Jurkat, Clone E6-1 (cell line): Measurements from ENCODE around the gene CFAP92.
A peak's percentile ranks its signal among the peaks of the same experiment; 100 is the strongest.
"Not testable (repeated sequence)": the region's sequence is repeated elsewhere in the genome, so short reads cannot be mapped to it uniquely, and the experiment has no call there.

Experiments
- DNase-seq: peaks from one replicate; pipeline ENCODE4 v3.0.0-alpha.2; 2011; ENCODE audit warnings: low read depth, low spot score
- H3K4me3 ChIP-seq: 2 replicates; pipeline ENCODE4 v1.5.1; 2011; ENCODE audit warnings: mild to moderate bottlenecking, low read length, control low read depth, moderate library complexity

CFAP92 gene

GRCh38 chr3:128950223-128950938 lies 43.5 kb downstream of the CFAP92 start:
- H3K4me3 ChIP-seq = no peak overlapping the region
- peak; percentile 11 for DNase-seq

DNA sequence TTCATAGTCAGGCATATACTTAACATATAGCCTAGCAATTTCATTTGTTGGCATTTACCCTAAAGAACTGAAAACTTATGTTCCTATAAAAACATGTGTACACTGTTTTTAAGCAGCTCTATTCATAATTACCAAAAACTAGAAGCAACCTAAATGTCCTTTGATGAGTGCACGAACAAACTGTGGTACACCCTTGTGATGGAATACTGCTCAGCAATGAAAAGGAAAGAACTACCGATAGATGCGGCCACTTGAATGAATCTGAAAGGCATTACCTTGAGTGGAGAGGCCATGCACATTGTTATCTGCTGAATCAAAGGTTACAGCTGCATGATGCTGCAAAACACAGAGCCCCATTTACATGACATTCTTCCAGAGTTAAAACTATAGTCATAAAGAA lies 44.7 kb downstream of the CFAP92 start:
- no peak for DNase-seq

DNA sequence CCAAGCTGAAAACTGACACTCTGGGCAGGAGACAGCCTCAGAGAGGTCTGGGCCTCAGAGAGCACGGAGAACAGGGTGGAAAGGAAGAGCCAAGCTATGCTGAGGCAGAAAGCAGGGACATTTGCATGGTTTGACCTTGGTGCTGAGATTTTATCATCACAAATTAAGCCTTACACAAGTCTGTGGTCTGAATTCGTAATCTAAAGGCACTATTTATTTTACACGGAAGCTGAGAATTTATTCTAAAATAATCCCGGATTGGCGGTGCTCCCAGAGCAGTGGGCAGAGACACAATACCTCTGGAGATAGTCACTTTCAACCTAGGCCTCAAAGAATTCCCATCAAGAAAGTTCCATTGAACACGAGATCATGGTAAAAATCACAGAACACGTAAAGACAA lies 47.5 kb downstream of the CFAP92 start:
- no peak for DNase-seq
- no peak overlapping the region for H3K4me3 ChIP-seq

More for the DNA sequence above, 44.7 kb downstream of the CFAP92 start:
- no peak overlapping the region for H3K4me3 ChIP-seq

- no peak overlapping the region for H3K4me3 ChIP-seq
Measured at GRCh38 chr3:128945878-128946175, 48.0 kb downstream of the CFAP92 start.

DNA sequence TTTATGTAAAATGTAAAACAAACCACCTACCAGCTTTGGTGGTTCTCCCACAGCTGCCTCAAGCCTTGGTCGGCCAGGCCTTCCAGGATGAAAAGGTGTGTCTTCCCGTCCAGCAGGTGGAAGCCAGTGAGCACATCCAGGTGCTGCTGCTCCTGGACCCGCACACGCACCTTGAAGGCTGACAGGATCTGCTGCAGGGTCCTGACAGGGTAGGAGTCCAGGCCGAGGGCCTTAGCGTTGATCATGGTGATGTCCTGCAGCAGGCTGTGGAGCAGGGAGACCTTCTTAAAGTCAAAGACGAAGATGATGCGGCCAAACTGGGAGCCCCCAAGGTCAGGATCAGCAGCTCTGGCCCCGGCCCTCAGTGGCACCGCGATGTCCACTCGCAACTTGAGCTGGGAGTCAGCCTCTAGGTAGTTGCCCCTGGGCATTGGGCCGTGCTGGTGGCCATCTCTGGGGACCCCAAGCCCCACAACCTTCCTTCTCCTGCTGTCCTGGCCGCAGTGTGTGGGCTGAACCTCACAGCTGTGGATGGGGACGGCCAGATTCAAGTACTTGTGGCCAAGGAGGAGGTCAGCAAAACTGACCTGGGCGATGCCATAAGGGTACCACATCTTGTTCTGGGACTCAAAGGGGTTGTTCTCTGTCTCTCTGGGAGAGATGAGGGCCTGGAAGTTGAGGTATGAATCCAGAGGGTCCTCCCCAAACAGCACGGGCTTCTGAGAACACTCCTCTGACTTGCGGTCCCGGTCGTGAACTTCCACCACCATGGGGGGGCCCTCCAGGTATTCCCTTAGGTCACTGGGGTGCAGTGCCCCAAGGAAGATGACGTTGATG lies 48.6 kb downstream of the CFAP92 start:
- H3K4me3 ChIP-seq = no peak overlapping the region
- no peak for DNase-seq

More at GRCh38 chr3:128945878-128946175, 48.0 kb downstream of the CFAP92 start:
- no peak for DNase-seq

DNA sequence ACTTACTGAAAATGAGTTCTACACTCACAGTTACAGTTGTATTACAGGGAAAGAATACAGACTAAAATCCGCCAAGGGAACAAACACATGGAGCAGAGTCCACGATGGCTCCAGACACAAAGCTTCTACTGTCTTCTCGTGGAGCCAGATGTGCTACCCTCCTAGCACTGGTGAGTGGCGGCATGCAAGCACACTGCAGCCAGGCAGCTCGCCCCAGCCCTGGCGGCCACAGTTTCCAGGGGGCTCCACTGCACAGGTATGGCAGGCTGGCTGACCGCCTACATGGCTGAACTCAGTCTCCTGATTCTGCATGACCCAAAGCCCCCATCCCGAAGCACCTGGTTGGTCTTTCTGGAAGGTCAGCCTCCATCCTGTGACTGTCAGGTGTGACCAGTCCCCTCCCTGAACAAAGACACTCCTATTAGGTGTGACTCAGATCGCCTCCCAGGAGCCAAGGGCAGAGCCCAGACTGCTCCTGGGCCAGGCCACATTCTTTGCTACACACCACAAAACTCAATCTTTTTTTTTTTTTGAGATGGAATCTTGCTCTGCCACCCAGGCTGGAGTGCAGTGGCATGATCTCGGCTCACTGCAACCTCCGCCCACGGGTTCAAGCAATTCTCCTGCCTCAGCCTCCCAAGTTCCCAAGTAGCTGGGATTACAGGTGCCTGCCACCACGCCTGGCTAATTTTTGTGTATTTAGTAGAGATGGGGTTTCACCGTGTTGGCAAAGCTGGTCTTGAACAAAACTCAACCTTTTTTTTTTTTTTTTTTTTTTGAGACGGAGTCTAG lies 51.5 kb downstream of the CFAP92 start:
- no peak for DNase-seq
- no peak overlapping the region for H3K4me3 ChIP-seq

DNA sequence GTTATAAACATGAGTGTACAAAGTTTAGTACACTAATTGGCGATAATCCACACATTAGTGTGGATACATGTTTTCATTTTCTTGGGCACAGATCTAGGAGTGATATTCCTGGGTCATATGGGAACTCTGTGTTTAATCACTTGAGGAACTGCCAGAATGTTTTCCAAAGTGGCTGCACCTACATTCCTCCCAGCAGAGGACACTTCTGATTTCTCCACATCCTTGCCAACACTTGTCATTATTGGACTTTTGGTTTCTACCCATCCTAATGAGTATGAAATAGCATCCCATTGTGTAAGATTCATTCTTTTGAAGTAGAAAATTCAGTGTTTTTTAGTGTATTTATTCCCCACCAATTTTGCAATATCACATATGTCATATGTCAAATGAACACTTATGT lies 53.6 kb downstream of the CFAP92 start:
- DNase-seq = no peak
- no peak overlapping the region for H3K4me3 ChIP-seq

DNA sequence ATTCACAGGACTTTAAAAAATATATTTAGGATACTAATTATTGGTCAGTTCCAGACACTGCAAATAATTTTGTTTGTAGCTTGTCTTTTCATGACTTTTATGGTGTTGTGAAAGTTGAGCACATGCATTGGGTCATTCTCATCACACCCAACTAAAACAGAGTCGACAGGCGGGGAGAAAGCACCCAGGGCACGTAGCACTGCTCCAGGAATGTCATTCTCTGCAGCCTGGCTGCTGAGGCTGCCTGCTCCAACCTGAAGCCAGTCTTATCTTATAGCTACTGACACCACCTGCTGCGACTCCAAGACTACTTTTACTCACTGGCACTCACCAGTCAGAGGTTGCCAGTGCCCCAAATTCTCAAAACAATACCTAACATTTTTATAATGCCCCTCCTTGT lies 57.5 kb downstream of the CFAP92 start:
- DNase-seq = no peak
- H3K4me3 ChIP-seq = no peak overlapping the region

DNA sequence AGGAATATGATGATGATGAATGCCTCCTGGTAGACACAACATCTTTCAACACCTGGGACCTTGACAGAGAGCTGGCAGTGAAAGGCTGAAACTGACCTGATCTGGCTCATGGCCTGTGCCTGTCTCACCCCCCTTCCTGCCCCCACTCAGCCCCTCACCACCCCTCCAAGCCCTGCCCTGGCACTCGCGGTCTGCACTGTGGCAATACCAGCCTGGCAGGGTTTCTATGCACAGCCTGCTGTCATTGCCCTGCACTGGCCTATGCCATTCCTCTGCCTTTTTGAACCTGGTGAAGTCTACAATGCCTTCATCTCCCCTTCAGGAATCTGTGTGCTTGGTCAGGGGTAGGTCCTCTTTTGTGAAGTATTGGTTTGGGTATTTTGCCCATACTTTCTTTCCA lies 58.0 kb downstream of the CFAP92 start:
- no peak overlapping the region for H3K4me3 ChIP-seq
- no peak for DNase-seq

DNA sequence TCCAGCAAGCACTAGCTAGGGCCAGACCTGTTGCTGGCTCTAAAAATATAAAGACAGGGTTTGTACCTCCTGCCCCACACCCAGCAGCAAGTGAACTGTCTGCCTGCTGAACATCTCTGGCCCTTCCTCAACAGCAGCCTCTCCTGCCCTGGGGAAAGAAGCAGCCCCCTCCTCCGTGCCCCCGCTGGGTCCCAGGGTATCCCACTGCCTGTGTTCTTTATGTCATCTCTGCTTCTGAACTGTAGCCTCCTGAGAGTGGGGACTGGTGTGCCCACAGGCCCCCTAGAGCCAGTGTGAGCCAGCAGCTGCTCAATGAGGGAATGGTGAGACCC lies 60.0 kb downstream of the CFAP92 start:
- no peak for DNase-seq
- H3K4me3 ChIP-seq = no peak overlapping the region

DNA sequence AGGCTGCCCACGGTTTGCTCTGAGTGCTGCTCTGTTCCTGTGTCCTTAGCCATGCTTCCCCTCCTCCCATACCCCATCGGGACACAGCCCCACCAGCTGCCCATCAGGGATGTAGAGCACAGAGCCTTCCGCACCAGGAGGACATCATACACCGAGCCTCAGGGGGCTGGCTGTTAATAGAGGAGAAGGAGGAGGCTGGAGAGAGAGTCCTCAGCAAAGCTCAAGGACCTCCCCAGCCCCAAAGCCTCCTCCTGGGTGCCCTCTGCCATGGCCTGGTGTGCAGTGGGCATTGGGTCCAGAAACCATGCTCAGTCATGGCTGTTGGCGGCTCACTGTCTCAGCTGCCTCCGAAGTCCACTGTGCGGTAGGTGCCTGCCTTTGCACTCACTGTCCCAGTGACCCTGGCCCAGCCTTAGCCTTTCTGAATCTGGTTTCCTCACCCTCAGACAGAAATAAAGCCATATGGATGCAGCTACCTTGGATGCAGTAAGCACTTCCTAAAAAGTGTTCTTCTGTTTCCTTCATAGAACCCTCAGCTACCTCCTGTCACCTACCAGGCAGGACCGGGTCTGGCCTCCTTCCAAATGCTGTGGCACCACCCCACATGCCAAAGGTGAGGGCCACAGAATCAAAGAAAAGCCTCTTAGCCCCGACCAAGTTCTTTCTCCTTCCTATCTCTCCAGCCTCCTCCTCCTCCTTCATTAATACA lies 60.5 kb downstream of the CFAP92 start:
- DNase-seq = no peak
- no peak overlapping the region for H3K4me3 ChIP-seq

- DNase-seq = no peak
- H3K4me3 ChIP-seq = no peak overlapping the region
Measured at GRCh38 chr3:128932516-128933212, 61.2 kb downstream of the CFAP92 start.

DNA sequence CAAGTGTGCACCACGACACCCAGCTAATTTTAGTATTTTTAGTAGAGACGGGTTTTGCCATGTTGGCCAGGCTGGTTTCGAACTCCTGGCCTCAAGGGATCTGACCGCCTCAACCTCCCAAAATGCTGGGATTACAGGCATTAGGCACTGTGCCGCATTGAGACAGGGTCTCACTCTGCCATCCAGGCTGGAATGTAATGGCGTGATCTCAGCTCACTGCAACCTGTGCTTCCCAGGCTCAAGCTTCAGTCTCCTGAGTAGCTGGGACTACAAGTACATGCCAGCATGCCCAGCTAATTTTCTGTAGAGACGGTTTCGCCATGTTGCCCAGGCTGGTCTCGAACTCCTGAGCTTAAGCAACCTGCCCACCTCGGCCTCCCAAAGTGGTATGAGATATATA lies 62.8 kb downstream of the CFAP92 start:
- no peak overlapping the region for H3K4me3 ChIP-seq
- DNase-seq = no peak

DNA sequence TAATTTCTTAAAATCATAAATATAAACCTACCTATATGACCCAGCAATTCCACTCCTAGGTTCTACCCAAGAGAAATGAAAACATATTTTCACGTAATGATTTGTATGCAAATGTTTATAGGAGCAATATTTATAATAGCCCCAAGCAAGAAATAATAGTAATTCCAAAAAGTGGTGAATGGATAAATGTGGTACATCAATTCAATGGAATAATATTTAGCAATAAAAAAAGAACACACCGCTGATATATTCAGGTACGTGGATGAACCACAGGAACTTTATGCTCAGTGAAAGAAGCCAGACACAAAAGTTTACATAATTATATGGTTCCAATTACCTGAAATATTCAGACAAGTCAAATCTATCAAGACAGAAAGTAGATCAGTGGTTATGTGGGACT lies 64.5 kb downstream of the CFAP92 start:
- no peak for DNase-seq
- H3K4me3 ChIP-seq = no peak overlapping the region

GRCh38 chr3:128923986-128924385 lies 69.9 kb downstream of the CFAP92 start:
- H3K4me3 ChIP-seq, DNase-seq: not testable (repeated sequence)

DNA sequence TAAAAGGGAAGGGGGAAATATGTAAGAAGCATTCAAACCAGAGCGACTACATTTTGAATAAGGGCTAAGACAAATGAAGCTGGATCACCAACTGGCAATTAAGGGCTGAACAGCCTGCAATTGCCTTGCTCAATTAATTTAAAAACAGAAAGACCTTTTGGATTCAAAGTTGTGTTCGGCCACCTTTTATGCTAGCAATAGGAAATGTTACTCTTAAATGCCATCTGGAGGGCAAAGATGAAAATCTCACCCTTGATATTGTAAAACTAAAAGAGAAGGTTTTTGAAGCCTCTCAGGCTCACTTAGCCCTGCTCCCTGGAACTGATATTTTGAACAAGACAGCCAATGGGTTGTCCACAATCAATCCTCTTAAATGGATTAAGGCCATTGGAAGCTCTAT lies 70.3 kb downstream of the CFAP92 start:
- DNase-seq = no peak
- no peak overlapping the region for H3K4me3 ChIP-seq

- peak; percentile 67 for DNase-seq
- H3K4me3 ChIP-seq = no peak overlapping the region
Measured at GRCh38 chr3:128922804-128923459, 70.9 kb downstream of the CFAP92 start.

DNA sequence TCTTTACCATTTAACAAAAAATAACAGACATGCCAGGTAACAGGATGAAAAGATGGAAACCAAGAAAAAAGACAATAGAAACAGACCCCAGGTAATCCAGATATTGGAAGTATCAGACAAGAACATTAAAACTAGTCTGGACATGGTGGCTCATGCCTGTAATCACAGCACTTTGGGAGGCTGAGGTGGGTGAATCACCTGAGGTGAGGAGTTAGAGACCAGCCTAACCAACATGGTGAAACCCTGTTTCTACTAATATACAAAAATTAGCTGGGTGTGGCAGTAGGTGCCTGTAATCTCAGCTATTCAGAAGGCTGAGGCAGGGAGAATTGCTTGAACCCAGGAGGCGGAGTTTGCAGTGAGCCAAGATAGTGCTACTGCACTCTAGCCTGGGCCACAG lies 73.9 kb downstream of the CFAP92 start:
- no peak overlapping the region for H3K4me3 ChIP-seq
- DNase-seq = no peak

DNA sequence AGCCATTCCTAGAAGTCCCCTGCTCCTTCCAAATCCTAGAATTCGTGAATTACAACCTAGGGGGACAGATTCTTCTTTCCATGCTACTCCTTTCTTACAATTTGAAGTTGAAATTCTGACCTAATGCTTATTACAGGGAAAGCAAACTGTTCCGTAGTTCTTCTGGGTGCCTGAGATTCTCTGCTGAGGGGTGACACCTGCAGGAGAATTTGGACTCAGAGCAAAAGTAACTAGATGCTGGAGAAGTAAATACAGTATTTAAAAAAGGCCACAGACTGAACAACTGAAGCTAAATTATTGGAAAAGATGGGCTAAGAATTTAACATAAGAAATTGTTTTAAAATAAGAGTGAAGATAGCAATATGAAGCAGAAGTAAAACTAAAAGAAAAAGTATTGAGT lies 76.6 kb downstream of the CFAP92 start:
- no peak for DNase-seq
- H3K4me3 ChIP-seq = no peak overlapping the region
